ENCODE results near the gene TIRAP. TPM values are rescaled to one million over a fixed set of nuclear protein-coding genes. Genes with fewer than 3 reads are reported as not detected.
A peak's percentile ranks its signal among the peaks of the same experiment; 100 is the strongest.

Gene TIRAP
- total RNA-seq, 1 donor from 2014 or later = 15.9 TPM

- intact Hi-C loops (cut with micrococcal nuclease) = no loop called here
- no peak overlapping the region for H3K4me3 Mint-ChIP-seq (ENCODE audit: low read depth)
- no peaks in the 10 kb centered on the region for H3K27me3 Mint-ChIP-seq (ENCODE audit: low read depth)
- no peaks in the 10 kb centered on the region for H3K9me3 Mint-ChIP-seq
- H3K36me3 Mint-ChIP-seq (ENCODE audit: low read depth) = peaks cover 28% of the 10 kb centered on the region
- peaks cover 29% of the 10 kb centered on the region for H3K4me1 Mint-ChIP-seq (ENCODE audit: low read depth)
- H3K27ac Mint-ChIP-seq = no peak overlapping the region
- no peak for DNase-seq (ENCODE audit: low spot score)
These were observed 50.2 kb downstream of the TIRAP start for GRCh38 chr11:126333142-126333541.

GRCh38 chr11:126334659-126335462 lies 52.0 kb downstream of the TIRAP start:
- no peaks in the 10 kb centered on the region for H3K9me3 Mint-ChIP-seq
- no peak for DNase-seq (ENCODE audit: low spot score)
- no peak overlapping the region for H3K4me3 Mint-ChIP-seq (ENCODE audit: low read depth)
- H3K27ac Mint-ChIP-seq = peak overlapping the region; percentile 13
- H3K4me1 Mint-ChIP-seq (ENCODE audit: low read depth) = peaks cover 22% of the 10 kb centered on the region
- H3K27me3 Mint-ChIP-seq (ENCODE audit: low read depth) = no peaks in the 10 kb centered on the region
- H3K36me3 Mint-ChIP-seq (ENCODE audit: low read depth) = peaks cover 29% of the 10 kb centered on the region
- intact Hi-C loops (cut with micrococcal nuclease) = no loop called here

- Mint-ChIP-seq H3K27ac (no peak overlapping the region), H3K4me1 (ENCODE audit: low read depth) (peaks cover 22% of the 10 kb centered on the region), H3K4me3 (ENCODE audit: low read depth) (no peak overlapping the region), H3K36me3 (ENCODE audit: low read depth) (peaks cover 29% of the 10 kb centered on the region), H3K27me3 (ENCODE audit: low read depth) (no peaks in the 10 kb centered on the region), H3K9me3 (no peaks in the 10 kb centered on the region)
- intact Hi-C loops (cut with micrococcal nuclease) = no loop called here
- DNase-seq (ENCODE audit: low spot score) = no peak
These were observed 52.5 kb downstream of the TIRAP start for GRCh38 chr11:126335463-126335760.

GRCh38 chr11:126336138-126336541 lies 53.2 kb downstream of the TIRAP start:
- Mint-ChIP-seq H3K9me3 (no peaks in the 10 kb centered on the region), H3K27me3 (ENCODE audit: low read depth) (no peaks in the 10 kb centered on the region), H3K4me1 (ENCODE audit: low read depth) (peaks cover 25% of the 10 kb centered on the region), H3K36me3 (ENCODE audit: low read depth) (peaks cover 34% of the 10 kb centered on the region), H3K4me3 (ENCODE audit: low read depth) (no peak overlapping the region), H3K27ac (peak overlapping the region; percentile 50)
- DNase-seq (ENCODE audit: low spot score) = no peak
- intact Hi-C loops (cut with micrococcal nuclease) = no loop called here

- Mint-ChIP-seq H3K36me3 (ENCODE audit: low read depth) (peaks cover 35% of the 10 kb centered on the region), H3K9me3 (no peaks in the 10 kb centered on the region), H3K27ac (no peak overlapping the region), H3K4me1 (ENCODE audit: low read depth) (peaks cover 30% of the 10 kb centered on the region), H3K4me3 (ENCODE audit: low read depth) (no peak overlapping the region), H3K27me3 (ENCODE audit: low read depth) (no peaks in the 10 kb centered on the region)
- no peak for DNase-seq (ENCODE audit: low spot score)
- intact Hi-C loops (cut with micrococcal nuclease) = no loop called here
These were observed 53.8 kb downstream of the TIRAP start for GRCh38 chr11:126336671-126337101.

GRCh38 chr11:126337126-126337473 lies 54.2 kb downstream of the TIRAP start:
- H3K36me3 Mint-ChIP-seq (ENCODE audit: low read depth) = peaks cover 38% of the 10 kb centered on the region

GRCh38 chr11:126337474-126338241 lies 54.8 kb downstream of the TIRAP start:
- intact Hi-C loops (cut with micrococcal nuclease) = no loop called here
- Mint-ChIP-seq H3K9me3 (no peaks in the 10 kb centered on the region), H3K27ac (no peak overlapping the region), H3K36me3 (ENCODE audit: low read depth) (peaks cover 38% of the 10 kb centered on the region), H3K4me3 (ENCODE audit: low read depth) (no peak overlapping the region), H3K27me3 (ENCODE audit: low read depth) (no peaks in the 10 kb centered on the region), H3K4me1 (ENCODE audit: low read depth) (peaks cover 35% of the 10 kb centered on the region)
- DNase-seq (ENCODE audit: low spot score) = no peak

More at GRCh38 chr11:126337126-126337473, 54.2 kb downstream of the TIRAP start:
- intact Hi-C loops (cut with micrococcal nuclease) = no loop called here
- H3K27ac Mint-ChIP-seq = no peak overlapping the region
- no peaks in the 10 kb centered on the region for H3K27me3 Mint-ChIP-seq (ENCODE audit: low read depth)
- no peaks in the 10 kb centered on the region for H3K9me3 Mint-ChIP-seq
- DNase-seq (ENCODE audit: low spot score) = no peak
- H3K4me1 Mint-ChIP-seq (ENCODE audit: low read depth) = peaks cover 34% of the 10 kb centered on the region
- H3K4me3 Mint-ChIP-seq (ENCODE audit: low read depth) = no peak overlapping the region

GRCh38 chr11:126338346-126339055 lies 55.6 kb downstream of the TIRAP start:
- intact Hi-C loops (cut with micrococcal nuclease) = no loop called here

GRCh38 chr11:126339073-126339862 lies 56.4 kb downstream of the TIRAP start:
- Mint-ChIP-seq H3K36me3 (ENCODE audit: low read depth) (peaks cover 39% of the 10 kb centered on the region), H3K27me3 (ENCODE audit: low read depth) (no peaks in the 10 kb centered on the region), H3K9me3 (no peaks in the 10 kb centered on the region)

More at GRCh38 chr11:126338346-126339055, 55.6 kb downstream of the TIRAP start:
- no peak overlapping the region for H3K27ac Mint-ChIP-seq
- H3K4me3 Mint-ChIP-seq (ENCODE audit: low read depth) = no peak overlapping the region
- DNase-seq (ENCODE audit: low spot score) = no peak
- H3K27me3 Mint-ChIP-seq (ENCODE audit: low read depth) = no peaks in the 10 kb centered on the region
- H3K9me3 Mint-ChIP-seq = no peaks in the 10 kb centered on the region
- peaks cover 34% of the 10 kb centered on the region for H3K4me1 Mint-ChIP-seq (ENCODE audit: low read depth)
- peaks cover 36% of the 10 kb centered on the region for H3K36me3 Mint-ChIP-seq (ENCODE audit: low read depth)

GRCh38 chr11:126339863-126340434 lies 57.1 kb downstream of the TIRAP start:
- Mint-ChIP-seq H3K36me3 (ENCODE audit: low read depth) (peaks cover 39% of the 10 kb centered on the region), H3K4me3 (ENCODE audit: low read depth) (no peak overlapping the region), H3K27ac (no peak overlapping the region), H3K9me3 (no peaks in the 10 kb centered on the region), H3K4me1 (ENCODE audit: low read depth) (peaks cover 31% of the 10 kb centered on the region), H3K27me3 (ENCODE audit: low read depth) (no peaks in the 10 kb centered on the region)
- no peak for DNase-seq (ENCODE audit: low spot score)
- intact Hi-C loops (cut with micrococcal nuclease) = no loop called here

More at GRCh38 chr11:126339073-126339862, 56.4 kb downstream of the TIRAP start:
- peaks cover 34% of the 10 kb centered on the region for H3K4me1 Mint-ChIP-seq (ENCODE audit: low read depth)
- no peak overlapping the region for H3K4me3 Mint-ChIP-seq (ENCODE audit: low read depth)
- intact Hi-C loops (cut with micrococcal nuclease) = no loop called here
- no peak overlapping the region for H3K27ac Mint-ChIP-seq
- DNase-seq (ENCODE audit: low spot score) = no peak

- Mint-ChIP-seq H3K27ac (peak overlapping the region; percentile 59), H3K9me3 (no peaks in the 10 kb centered on the region), H3K36me3 (ENCODE audit: low read depth) (peaks cover 46% of the 10 kb centered on the region)
These were observed 58.2 kb downstream of the TIRAP start for GRCh38 chr11:126340960-126341606.

GRCh38 chr11:126341760-126342161 lies 58.9 kb downstream of the TIRAP start:
- intact Hi-C loops (cut with micrococcal nuclease) = no loop called here
- H3K36me3 Mint-ChIP-seq (ENCODE audit: low read depth) = peaks cover 46% of the 10 kb centered on the region
- no peak for DNase-seq (ENCODE audit: low spot score)
- H3K4me1 Mint-ChIP-seq (ENCODE audit: low read depth) = peaks cover 28% of the 10 kb centered on the region
- H3K9me3 Mint-ChIP-seq = no peaks in the 10 kb centered on the region
- H3K27me3 Mint-ChIP-seq (ENCODE audit: low read depth) = no peaks in the 10 kb centered on the region
- peak overlapping the region; percentile 33 for H3K27ac Mint-ChIP-seq
- H3K4me3 Mint-ChIP-seq (ENCODE audit: low read depth) = no peak overlapping the region

More at GRCh38 chr11:126340960-126341606, 58.2 kb downstream of the TIRAP start:
- H3K4me1 Mint-ChIP-seq (ENCODE audit: low read depth) = peaks cover 31% of the 10 kb centered on the region
- no peak overlapping the region for H3K4me3 Mint-ChIP-seq (ENCODE audit: low read depth)
- no peak for DNase-seq (ENCODE audit: low spot score)
- no peaks in the 10 kb centered on the region for H3K27me3 Mint-ChIP-seq (ENCODE audit: low read depth)
- intact Hi-C loops (cut with micrococcal nuclease) = no loop called here

Data from activated T-helper 2 cell treated with anti-CD3 and anti-CD28 coated beads, Interferon-gamma antibody, Interleukin-2, Interleukin-4, amounts not matched to agents 10 μg/mL and 5 μg/mL and 100 μg/mL, durations not matched to agents 14 hours and 24 hours and 36 hours (primary cell).